Measurements from ENCODE around the gene EGFL7.

DNA sequence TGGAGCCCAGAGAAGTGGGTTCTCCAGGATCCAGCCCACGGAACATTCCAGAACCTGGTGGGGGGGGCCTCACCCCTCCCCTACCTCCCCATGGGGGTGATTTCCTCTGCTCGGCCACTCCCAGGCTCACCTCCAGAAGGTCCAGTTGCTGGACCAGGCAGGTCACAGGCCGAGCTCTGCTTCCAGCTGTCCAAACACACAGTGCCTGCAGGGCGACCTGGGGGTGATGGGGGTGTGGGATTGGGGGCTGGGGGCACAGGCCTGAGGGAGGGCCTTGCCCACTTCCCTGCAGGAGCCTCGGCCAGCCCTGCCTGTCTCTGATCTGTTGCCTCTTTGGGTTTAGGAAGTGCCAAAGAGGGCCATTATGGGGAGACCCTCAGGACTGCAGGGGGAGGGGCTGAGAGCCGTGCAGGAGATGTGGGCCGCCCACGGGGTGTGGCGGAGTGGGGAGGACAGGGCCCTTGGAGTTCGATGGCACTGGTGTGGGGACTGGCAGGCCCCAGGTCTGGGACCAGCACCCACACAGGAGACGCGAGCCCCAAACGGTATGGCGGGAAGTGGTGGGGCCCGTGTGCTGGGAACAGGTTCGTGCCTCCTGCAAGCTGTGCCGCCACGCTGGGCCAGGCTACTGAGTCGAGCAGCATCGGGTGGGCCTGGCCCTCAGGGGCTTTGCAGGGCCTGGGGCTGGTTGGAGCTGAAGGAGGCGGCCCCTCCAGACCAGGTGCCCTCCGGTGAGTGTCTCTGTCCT is 45.6 kb upstream of the EGFL7 start:
- no peak for TF ChIP-seq ATF7 (IDR thresholded peaks at IDR 0.05; ENCODE audit: low read depth)
- TF ChIP-seq POLR2A (IDR thresholded peaks at IDR 0.05; ENCODE audit: low read depth, low read length): no peak
- TF ChIP-seq CEBPB (IDR thresholded peaks at IDR 0.05; ENCODE audit: borderline replicate concordance in 1 of 2, low read depth in 2 of 2, low read length in 2 of 2): no peak
- no peak for TF ChIP-seq LARP7 (IDR thresholded peaks at IDR 0.05)
- TF ChIP-seq, protein P1, sequence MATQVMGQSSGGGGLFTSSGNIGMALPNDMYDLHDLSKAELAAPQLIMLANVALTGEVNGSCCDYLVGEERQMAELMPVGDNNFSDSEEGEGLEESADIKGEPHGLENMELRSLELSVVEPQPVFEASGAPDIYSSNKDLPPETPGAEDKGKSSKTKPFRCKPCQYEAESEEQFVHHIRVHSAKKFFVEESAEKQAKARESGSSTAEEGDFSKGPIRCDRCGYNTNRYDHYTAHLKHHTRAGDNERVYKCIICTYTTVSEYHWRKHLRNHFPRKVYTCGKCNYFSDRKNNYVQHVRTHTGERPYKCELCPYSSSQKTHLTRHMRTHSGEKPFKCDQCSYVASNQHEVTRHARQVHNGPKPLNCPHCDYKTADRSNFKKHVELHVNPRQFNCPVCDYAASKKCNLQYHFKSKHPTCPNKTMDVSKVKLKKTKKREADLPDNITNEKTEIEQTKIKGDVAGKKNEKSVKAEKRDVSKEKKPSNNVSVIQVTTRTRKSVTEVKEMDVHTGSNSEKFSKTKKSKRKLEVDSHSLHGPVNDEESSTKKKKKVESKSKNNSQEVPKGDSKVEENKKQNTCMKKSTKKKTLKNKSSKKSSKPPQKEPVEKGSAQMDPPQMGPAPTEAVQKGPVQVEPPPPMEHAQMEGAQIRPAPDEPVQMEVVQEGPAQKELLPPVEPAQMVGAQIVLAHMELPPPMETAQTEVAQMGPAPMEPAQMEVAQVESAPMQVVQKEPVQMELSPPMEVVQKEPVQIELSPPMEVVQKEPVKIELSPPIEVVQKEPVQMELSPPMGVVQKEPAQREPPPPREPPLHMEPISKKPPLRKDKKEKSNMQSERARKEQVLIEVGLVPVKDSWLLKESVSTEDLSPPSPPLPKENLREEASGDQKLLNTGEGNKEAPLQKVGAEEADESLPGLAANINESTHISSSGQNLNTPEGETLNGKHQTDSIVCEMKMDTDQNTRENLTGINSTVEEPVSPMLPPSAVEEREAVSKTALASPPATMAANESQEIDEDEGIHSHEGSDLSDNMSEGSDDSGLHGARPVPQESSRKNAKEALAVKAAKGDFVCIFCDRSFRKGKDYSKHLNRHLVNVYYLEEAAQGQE (IDR thresholded peaks at IDR 0.05; ENCODE audit: low read depth, low read length): no peak

All from GM12878 (cell line).